CD4-positive, alpha-beta memory T cell (primary cell): ENCODE data around the gene LCP1. TPM values are rescaled to one million over a fixed set of nuclear protein-coding genes. Genes with fewer than 3 reads are reported as not detected.

ENCODE experiments used
- CTCF ChIA-PET: fragments of 350-600 bp; sonication (Branson Sonifier 250); formaldehyde crosslinking; loops from one replicate; lab custom pipeline; 2021; ENCODE audit warnings: inconsistent platforms; ENCODE audit not compliant: partially characterized antibody; lab: Charles Lee
- POLR2A ChIA-PET: fragments of 350-600 bp; sonication (Branson Sonifier 250); formaldehyde crosslinking; loops from one replicate; lab custom pipeline; 2021; ENCODE audit not compliant: partially characterized antibody; lab: Charles Lee
- DNase-seq, 5 donors: peaks; one replicate each; pipeline versions ENCODE4 v3.0.0 to v3.0.0-alpha.2; 2020 to 2022; ENCODE audit warnings: mixed read lengths in 1 of 5
- H3K27ac ChIP-seq: one replicate; pipeline ENCODE4 v1.7.0; 2013; ENCODE audit warnings: low read depth, low read length
- H3K27me3 ChIP-seq: 2 replicates; pipeline ENCODE4 v1.7.0; 2013; ENCODE audit warnings: mild to moderate bottlenecking, low read length, moderate library complexity; ENCODE audit not compliant: insufficient read depth
- H3K36me3 ChIP-seq: 2 replicates; pipeline ENCODE4 v1.7.0; 2013; ENCODE audit warnings: mild to moderate bottlenecking, low read length, moderate library complexity; ENCODE audit not compliant: insufficient read depth
- H3K4me1 ChIP-seq: 2 replicates; pipeline ENCODE4 v1.7.0; 2013; ENCODE audit warnings: mild to moderate bottlenecking, low read length, moderate library complexity; ENCODE audit not compliant: insufficient read depth
- H3K4me3 ChIP-seq, 2 donors: one replicate each; pipeline ENCODE4 v1.7.0; 2013; ENCODE audit warnings: low read length in 2 of 2, mild to moderate bottlenecking in 1 of 2
- H3K9me3 ChIP-seq, 2 donors: one replicate each; pipeline ENCODE4 v1.7.0; 2013; ENCODE audit warnings: low read length in 2 of 2, control low read depth in 1 of 2; ENCODE audit not compliant: control insufficient read depth in 1 of 2
- H3K27ac Mint-ChIP-seq, 7 donors: one replicate each; pipeline ENCODE4 v1.8.0; 2020 to 2021; ENCODE audit warnings: mixed read lengths in 7 of 7, mild to moderate bottlenecking in 6 of 7, inconsistent platforms in 3 of 7, moderate library complexity in 3 of 7
- H3K27me3 Mint-ChIP-seq, 2 donors: one replicate each; pipeline ENCODE4 v1.8.0; 2020 to 2021; ENCODE audit warnings: mixed read lengths in 2 of 2
- H3K36me3 Mint-ChIP-seq, 2 donors: one replicate each; pipeline ENCODE4 v1.8.0; 2020 to 2021; ENCODE audit warnings: mixed read lengths in 2 of 2, inconsistent platforms in 1 of 2, mild to moderate bottlenecking in 1 of 2
- H3K4me1 Mint-ChIP-seq, 4 donors: one replicate each; pipeline ENCODE4 v1.8.0; 2020 to 2021; ENCODE audit warnings: mixed read lengths in 4 of 4, mild to moderate bottlenecking in 1 of 4
- H3K4me3 Mint-ChIP-seq, 8 donors: one replicate each; pipeline ENCODE4 v1.8.0; 2020 to 2021; ENCODE audit warnings: mixed read lengths in 8 of 8, mild to moderate bottlenecking in 7 of 8, moderate library complexity in 6 of 8, inconsistent platforms in 3 of 8
- H3K9me3 Mint-ChIP-seq, 8 donors: one replicate each; pipeline ENCODE4 v1.8.0; 2020 to 2021; ENCODE audit warnings: mixed read lengths in 8 of 8, mild to moderate bottlenecking in 5 of 8, inconsistent platforms in 3 of 8, moderate library complexity in 1 of 8
- intact Hi-C: fragments of 100-400 bp; cut with micrococcal nuclease; formaldehyde crosslinking; loops from one replicate; pipeline ENCODE4 v1.15.1; 2023
- polyA plus RNA-seq, 2 donors: library from polyadenylated mRNA; unstranded; fragments of 300-500 nt; fragmentation: Illumina TruSeq; gene quantifications; one replicate each; pipeline ENCODE4 v1.2.3, GENCODE V29; 2021
- total RNA-seq, 2 experiments: library from RNA; stranded (reverse); gene quantifications; one replicate each; pipeline ENCODE4 v1.2.3, GENCODE V29; 2021

LCP1 gene
- total and polyA plus RNA-seq, 4 experiments from 2014 or later = 466 to 1,658 (median 833) TPM

DNA sequence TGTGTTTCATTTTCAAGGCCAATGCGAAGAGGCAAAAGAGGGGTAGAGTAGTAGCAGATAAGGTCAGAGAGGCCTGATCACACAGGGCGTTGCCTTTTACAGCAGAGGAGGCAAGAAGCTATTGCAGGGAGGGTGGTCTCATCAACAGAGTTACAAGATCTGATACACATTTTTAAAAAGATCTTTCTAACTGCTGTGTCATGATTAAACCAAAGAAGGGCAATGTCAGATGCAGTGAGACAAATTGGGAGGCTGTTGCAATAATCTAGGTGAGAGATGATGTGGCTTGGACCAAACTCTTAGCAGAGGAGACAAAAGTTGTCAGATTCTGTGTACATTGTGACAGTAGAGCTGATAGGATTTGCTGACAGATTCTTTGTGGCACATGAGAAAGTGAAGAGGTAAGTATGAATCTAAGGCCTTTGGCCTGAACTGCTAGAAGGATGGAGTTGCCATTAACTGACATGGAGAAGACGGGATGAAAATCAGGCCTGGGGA, 16.8 kb upstream of the LCP1 start:
- no peak overlapping the region for H3K27ac ChIP-seq
- ChIA-PET POLR2A (interaction anchor here (1.4 to 2.2 kb wide), 3 partner anchors 12 to 28 kb away, joined by 4 to 10 read pairs (median 7); partner anchors contain the start of gene LCP1), CTCF (interaction anchor here (1.1 to 2.8 kb wide), 3 partner anchors 12 to 123 kb away, joined by 3 to 11 read pairs (median 4); no protein-coding TSS in a partner anchor)

DNA sequence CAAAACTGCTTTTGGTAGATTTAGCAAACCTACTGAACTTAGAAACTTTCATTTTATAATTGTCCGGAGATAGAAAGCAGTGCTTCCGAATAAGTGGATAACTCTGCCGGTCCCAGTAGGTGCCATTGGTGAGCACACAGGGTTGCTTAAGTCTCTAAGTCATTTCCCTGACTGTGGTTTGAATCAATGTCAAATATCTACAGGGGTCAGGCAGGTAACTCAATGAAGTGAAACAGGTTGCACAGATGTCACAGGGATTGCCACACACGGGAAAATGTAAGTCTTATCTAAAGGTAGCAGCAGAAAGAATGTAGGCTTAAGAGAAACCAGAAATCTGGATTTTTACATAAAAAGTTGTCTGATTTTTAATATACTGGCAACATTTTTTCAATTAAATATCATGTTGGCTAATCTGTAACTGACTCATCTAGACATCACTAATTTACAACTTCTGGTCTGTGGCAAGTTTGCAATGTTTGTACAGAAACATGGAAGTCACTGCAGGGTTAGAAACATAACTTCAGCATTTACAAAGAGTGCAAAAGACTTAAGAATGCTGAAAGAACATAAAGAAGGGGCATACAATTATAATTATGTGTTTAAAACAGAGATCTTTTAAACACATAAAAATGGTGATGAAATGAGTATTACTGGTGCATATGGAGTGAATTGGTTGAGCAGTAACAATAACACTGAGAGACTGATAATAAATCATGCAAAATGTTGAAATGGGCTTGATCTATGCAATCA, 15.5 kb upstream of the LCP1 start:
- Histone ChIP-seq H3K36me3 (no peaks in the 10 kb centered on the region), H3K4me1 (peaks cover 25% of the 10 kb centered on the region), H3K27me3 (no peaks in the 10 kb centered on the region), H3K9me3 (no peaks in the 10 kb centered on the region), H3K4me3 (no peak overlapping the region), H3K27ac (no peak overlapping the region)
- DNase-seq = no peak
- Mint-ChIP-seq H3K4me3 (no peak overlapping the region), H3K27ac (no peak overlapping the region), H3K9me3 (peaks cover 0 to 1% (median 0%) of the 10 kb centered on the region in 8 donors), H3K27me3 (no peaks in the 10 kb centered on the region), H3K4me1 (peaks cover 20 to 29% (median 24%) of the 10 kb centered on the region in 4 donors), H3K36me3 (no peaks in the 10 kb centered on the region)
- intact Hi-C loops = no loop called here
- CTCF ChIA-PET = no interaction called here
- POLR2A ChIA-PET = no interaction called here

More for the DNA sequence above, 16.8 kb upstream of the LCP1 start:
- H3K27me3 Mint-ChIP-seq = no peaks in the 10 kb centered on the region
- peaks cover 26 to 40% (median 33%) of the 10 kb centered on the region in 4 donors for H3K4me1 Mint-ChIP-seq
- H3K4me3 Mint-ChIP-seq = no peak overlapping the region
- Histone ChIP-seq H3K27me3 (no peaks in the 10 kb centered on the region), H3K9me3 (no peaks in the 10 kb centered on the region), H3K36me3 (no peaks in the 10 kb centered on the region), H3K4me1 (peaks cover 32% of the 10 kb centered on the region), H3K4me3 (no peak overlapping the region)
- no peak overlapping the region for H3K27ac Mint-ChIP-seq
- intact Hi-C loops = no loop called here
- H3K9me3 Mint-ChIP-seq = peaks cover 0 to 1% (median 0%) of the 10 kb centered on the region in 8 donors
- DNase-seq = no peak
- no peaks in the 10 kb centered on the region for H3K36me3 Mint-ChIP-seq

DNA sequence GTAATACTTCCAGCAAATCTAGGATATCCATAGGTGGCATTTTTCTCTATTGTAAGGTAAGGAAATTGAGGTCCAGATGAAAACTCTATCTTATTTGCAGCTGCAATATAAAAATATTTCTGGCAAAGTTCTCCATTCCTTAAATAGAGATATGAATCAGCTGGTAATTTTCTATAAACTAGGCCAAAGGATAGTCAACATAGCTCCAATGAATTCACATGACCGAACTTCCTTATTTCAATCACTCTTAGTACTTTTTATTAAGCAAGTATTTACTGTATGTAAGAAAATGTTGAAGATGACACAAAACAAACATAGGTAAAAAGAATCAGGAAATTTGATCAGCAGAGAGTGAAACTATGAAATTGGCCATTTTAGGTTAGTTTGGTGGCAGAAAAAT, 13.0 kb upstream of the LCP1 start:
- no peaks in the 10 kb centered on the region for H3K9me3 Mint-ChIP-seq
- CTCF ChIA-PET = no interaction called here
- DNase-seq = no peak
- Histone ChIP-seq H3K27me3 (no peaks in the 10 kb centered on the region), H3K36me3 (no peaks in the 10 kb centered on the region), H3K4me3 (no peak overlapping the region), H3K4me1 (peaks cover 4% of the 10 kb centered on the region), H3K27ac (no peak overlapping the region), H3K9me3 (no peaks in the 10 kb centered on the region)
- intact Hi-C loops = no loop called here
- peaks cover 5 to 8% (median 6%) of the 10 kb centered on the region in 4 donors for H3K4me1 Mint-ChIP-seq
- H3K36me3 Mint-ChIP-seq = peaks cover 0 to 3% of the 10 kb centered on the region in 2 donors
- H3K4me3 Mint-ChIP-seq = no peak overlapping the region
- no peaks in the 10 kb centered on the region for H3K27me3 Mint-ChIP-seq
- no peak overlapping the region for H3K27ac Mint-ChIP-seq
- POLR2A ChIA-PET = interaction anchor here (1.1 kb wide), 1 partner anchor 16 kb away, joined by 4 read pairs; no protein-coding TSS in a partner anchor

DNA sequence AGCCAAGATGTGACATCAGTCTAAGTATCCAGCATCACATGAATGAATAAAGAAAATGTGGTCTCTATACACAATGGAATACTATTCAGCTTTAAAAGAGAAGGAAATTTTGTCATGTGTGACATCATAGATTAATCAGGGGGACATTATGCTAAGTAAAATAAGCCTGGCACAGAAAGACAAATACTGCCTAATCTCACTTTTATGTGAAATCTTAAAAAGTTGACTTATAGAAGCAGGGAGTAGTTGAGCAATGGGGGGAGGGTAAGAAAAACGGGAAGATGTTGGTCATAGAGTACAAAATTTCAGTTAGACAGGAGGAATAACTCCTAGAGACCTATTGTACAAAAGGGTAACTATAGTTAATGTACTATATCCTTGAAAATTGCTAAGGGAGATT, 10.4 kb upstream of the LCP1 start:
- H3K27ac Mint-ChIP-seq = no peak overlapping the region
- Histone ChIP-seq H3K27ac (no peak overlapping the region), H3K4me3 (no peak overlapping the region), H3K27me3 (no peaks in the 10 kb centered on the region), H3K4me1 (no peaks in the 10 kb centered on the region), H3K36me3 (no peaks in the 10 kb centered on the region), H3K9me3 (no peaks in the 10 kb centered on the region)
- H3K27me3 Mint-ChIP-seq = no peaks in the 10 kb centered on the region
- POLR2A ChIA-PET = interaction anchor here (1.0 to 2.9 kb wide), 2 partner anchors 16 to 22 kb away, joined by 3 to 10 read pairs; no protein-coding TSS in a partner anchor
- intact Hi-C loops = no loop called here
- CTCF ChIA-PET = interaction anchor here (0.6 to 1.3 kb wide), 7 partner anchors 11 to 129 kb away, joined by 3 to 5 read pairs (median 4); no protein-coding TSS in a partner anchor
- no peaks in the 10 kb centered on the region for H3K9me3 Mint-ChIP-seq
- peaks cover 0 to 8% of the 10 kb centered on the region in 2 donors for H3K36me3 Mint-ChIP-seq
- H3K4me1 Mint-ChIP-seq = peaks cover 0 to 3% (median under 1%) of the 10 kb centered on the region in 4 donors
- no peak overlapping the region for H3K4me3 Mint-ChIP-seq
- DNase-seq = no peak

DNA sequence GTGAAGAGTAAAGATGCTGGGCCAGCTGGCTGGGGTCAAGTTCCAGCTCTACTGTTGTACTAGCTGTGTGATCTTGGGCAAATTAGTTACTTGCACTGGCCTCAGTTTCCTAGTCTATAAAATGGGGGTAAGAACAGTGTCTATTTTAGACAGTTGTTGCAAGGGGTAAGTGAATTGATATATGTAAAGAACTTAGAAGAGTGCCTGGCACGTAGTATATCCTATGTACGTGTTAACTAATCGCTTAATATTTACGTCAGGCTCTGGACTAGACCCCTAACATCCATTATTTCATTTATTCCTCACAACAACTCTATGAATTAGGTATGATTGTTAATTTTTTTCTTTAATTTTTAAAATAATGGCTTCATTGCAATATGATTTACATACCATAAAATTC, 3.7 kb upstream of the LCP1 start:
- CTCF ChIA-PET = interaction anchor here (0.6 to 4.5 kb wide), 16 partner anchors 8 to 136 kb away, joined by 3 to 42 read pairs (median 4); no protein-coding TSS in a partner anchor
- Histone ChIP-seq H3K9me3 (no peaks in the 10 kb centered on the region), H3K27ac (peak overlapping the region; percentile 89), H3K36me3 (no peaks in the 10 kb centered on the region), H3K4me1 (peaks cover 34% of the 10 kb centered on the region), H3K27me3 (no peaks in the 10 kb centered on the region), H3K4me3 (no peak overlapping the region)
- DNase-seq = no peak
- peak overlapping the region; percentile 90 to 99 (median 96) for H3K27ac Mint-ChIP-seq
- no peak overlapping the region for H3K4me3 Mint-ChIP-seq
- no peaks in the 10 kb centered on the region for H3K27me3 Mint-ChIP-seq
- peaks cover 8 to 11% of the 10 kb centered on the region in 2 donors for H3K36me3 Mint-ChIP-seq
- H3K4me1 Mint-ChIP-seq = peaks cover 33 to 43% (median 37%) of the 10 kb centered on the region in 4 donors
- intact Hi-C loops = loop anchor here (2.0 kb wide), 1 partner anchor 59 kb away; no protein-coding TSS in a partner anchor
- peaks cover 0 to 1% (median 0%) of the 10 kb centered on the region in 8 donors for H3K9me3 Mint-ChIP-seq
- POLR2A ChIA-PET = interaction anchor here (0.6 to 2.5 kb wide), 11 partner anchors 9 to 110 kb away, joined by 3 to 12 read pairs (median 4); partner anchors contain the start of gene LRRC63

DNA sequence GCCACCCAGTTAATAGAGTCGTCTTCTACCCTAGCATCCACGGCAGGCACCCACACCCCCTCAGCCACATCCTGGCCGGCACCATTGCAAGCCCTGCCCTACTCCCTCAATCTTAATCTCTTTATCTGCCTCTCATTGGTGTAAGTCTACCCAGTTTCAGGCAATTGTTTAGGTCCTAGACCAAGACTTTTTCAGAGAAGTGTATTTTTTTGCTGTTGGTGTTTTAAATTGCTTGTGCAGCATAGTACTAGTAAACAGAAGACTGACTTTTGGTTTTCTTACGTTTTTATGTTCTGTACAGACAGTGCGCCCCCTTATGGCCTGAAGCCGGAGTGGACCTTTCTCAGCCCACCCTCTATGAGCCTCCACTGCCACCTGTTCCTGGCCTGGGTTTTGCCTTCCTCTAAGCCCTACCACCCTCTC, 2.3 kb upstream of the LCP1 start:
- POLR2A ChIA-PET = interaction anchor here (0.9 to 16.8 kb wide), 8 partner anchors 12 to 112 kb away, joined by 3 to 288 read pairs (median 4); partner anchors contain the start of gene LRRC63
- H3K4me1 Mint-ChIP-seq = peaks cover 34 to 50% (median 39%) of the 10 kb centered on the region in 4 donors
- H3K27ac Mint-ChIP-seq = peak overlapping the region; percentile 90 to 99 (median 96)

More for the DNA sequence above, 2.3 kb upstream of the LCP1 start:
- Histone ChIP-seq H3K9me3 (no peaks in the 10 kb centered on the region), H3K27me3 (no peaks in the 10 kb centered on the region), H3K36me3 (no peaks in the 10 kb centered on the region), H3K27ac (peak overlapping the region; percentile 89), H3K4me1 (peaks cover 36% of the 10 kb centered on the region), H3K4me3 (peak overlapping the region in 1 of 2 donors; percentile 21)
- DNase-seq = peak; percentile 77 to 81 (median 80)
- H3K9me3 Mint-ChIP-seq = peaks cover 0 to 1% (median 0%) of the 10 kb centered on the region in 8 donors
- H3K27me3 Mint-ChIP-seq = no peaks in the 10 kb centered on the region
- intact Hi-C loops = loop anchor here (1.0 to 5.0 kb wide), 8 partner anchors 12 to 137 kb away; partner anchors contain the start of genes LRRC63 and ZC3H13
- peak overlapping the region; percentile 67 to 98 (median 98) for H3K4me3 Mint-ChIP-seq
- H3K36me3 Mint-ChIP-seq = peaks cover 4 to 21% of the 10 kb centered on the region in 2 donors
- CTCF ChIA-PET = interaction anchor here (1.0 to 4.5 kb wide), 7 partner anchors 8 to 58 kb away, joined by 3 to 42 read pairs (median 5); no protein-coding TSS in a partner anchor
